Gastrocnemius medialis (tissue), 4 donors: ENCODE measurements around the gene TMEM33.

Experiments
- CTCF ChIP-seq, 5 experiments: fragments of 450-650 bp in 3 of 5; fragments of 200-600 bp in 2 of 5; sonication (generic) in 2 of 5; IDR thresholded peaks in 4 of 5; conservative IDR thresholded peaks in 1 of 5; 1 replicate in 4 of 5; 2 replicates in 1 of 5; pipeline ENCODE4 v1.5.1; 2016 to 2019; ENCODE audit warnings: antibody characterized with exemption in 5 of 5, mild to moderate bottlenecking in 3 of 5, moderate library complexity in 3 of 5
- POLR2A ChIP-seq, 2 donors: fragments of 450-650 bp; IDR thresholded peaks; one replicate each; pipeline ENCODE4 v1.6.1; 2017; ENCODE audit warnings: antibody characterized with exemption in 2 of 2, mild to moderate bottlenecking in 2 of 2, moderate library complexity in 2 of 2

- TF ChIP-seq CTCF (IDR thresholded peaks at IDR 0.05 in 4 of 5, conservative IDR thresholded peaks at IDR 0.05 in 1 of 5) (no peak), POLR2A (IDR thresholded peaks at IDR 0.05) (no peak)
Observed at GRCh38 chr4:41921476-41921875, 13.8 kb upstream of the TMEM33 start.
